G401.6 (cell line): ENCODE data around the gene GJB1.

ENCODE experiments used
- FAIRE-seq: peaks from 2 replicates; lab custom pipeline; 2012; peaks lifted over from hg19 to GRCh38; lab: Jason Lieb, UNC

Gene GJB1

DNA sequence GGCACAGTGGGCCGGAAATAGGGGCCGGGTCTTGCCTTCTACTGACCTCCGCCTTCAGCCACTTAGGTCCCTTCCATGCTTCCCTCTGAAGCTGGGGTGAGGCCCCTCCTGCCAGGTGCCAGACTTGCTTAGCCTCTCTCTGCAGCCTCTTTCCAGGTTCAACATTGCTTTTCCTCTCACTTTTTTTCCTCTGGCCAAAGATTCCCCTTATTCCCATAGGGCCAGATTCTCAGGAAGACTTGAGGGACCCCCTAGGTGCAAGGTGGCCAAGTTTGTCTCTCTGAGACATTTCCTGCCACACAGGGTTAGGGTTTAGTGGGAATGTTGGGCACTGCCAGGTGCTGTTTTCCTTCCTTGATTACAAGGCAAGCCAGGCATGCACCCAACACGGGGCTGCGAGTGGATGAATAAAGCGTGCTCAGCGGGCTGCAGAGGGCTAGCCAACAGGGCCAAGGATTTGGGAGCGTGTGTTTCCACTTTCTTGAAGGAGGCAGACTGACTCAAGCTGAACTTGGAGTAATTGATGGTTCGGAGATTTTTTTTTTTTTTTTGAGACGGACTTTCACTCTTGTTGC is 7.6 kb upstream of the GJB1 start:
- no peak for FAIRE-seq

DNA sequence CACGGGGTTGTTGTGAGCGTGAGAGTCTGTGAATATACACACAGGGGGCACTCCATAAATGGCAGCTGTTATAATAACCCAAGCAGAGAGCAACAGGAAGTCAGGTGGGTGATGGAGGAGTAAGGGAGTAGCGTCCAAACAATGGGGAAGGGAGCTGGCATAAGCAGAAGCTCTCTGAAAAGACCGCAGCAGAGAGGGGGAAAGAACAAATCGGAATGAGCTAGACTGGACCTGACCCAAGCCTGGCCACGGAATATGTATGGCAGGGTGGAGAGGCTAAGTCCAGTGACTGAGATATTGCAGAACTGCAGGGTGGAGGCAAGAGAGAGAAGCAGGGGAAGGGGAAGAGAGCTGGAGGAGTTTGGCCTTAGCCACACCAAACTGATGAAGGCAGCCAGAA is 6.5 kb upstream of the GJB1 start:
- no peak for FAIRE-seq

DNA sequence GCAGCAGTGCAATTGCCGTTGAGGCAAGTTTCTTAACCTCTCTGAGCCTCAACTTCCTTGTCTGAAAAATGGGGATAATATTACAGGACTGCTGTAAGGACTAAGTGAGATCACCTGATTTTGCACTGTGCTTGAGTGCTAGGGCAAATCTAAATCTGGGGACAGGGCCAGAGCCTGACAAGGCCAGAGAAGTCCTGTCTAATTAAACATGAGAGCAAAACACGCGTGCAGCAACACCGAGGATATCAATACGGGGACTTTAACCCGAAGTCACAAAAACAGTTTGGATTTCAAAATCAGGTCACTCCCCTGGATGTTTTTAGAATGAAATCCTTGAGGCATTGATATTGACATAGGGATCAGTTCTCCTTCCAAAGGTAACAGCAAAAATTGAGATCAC is 5.7 kb upstream of the GJB1 start:
- FAIRE-seq, result no peak

DNA sequence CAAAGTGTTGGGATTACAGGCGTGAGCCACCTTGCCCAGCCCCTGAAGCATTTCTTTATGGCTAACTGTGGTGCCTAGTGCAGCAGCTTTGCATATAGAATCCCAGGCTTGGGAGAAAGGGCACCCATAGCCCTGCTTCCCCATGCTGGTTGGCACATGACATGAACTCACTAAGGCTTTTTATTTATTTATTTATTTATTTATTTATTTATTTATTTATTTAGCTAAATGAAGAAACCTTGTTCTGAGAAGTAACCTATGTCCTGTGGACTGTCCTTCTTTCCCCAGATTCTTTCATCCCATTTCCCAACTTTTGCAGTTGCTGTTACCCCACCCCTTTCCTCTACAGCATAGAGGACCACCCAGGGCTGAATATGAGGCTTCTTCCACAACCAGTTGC is 1.9 kb upstream of the GJB1 start:
- no peak for FAIRE-seq

DNA sequence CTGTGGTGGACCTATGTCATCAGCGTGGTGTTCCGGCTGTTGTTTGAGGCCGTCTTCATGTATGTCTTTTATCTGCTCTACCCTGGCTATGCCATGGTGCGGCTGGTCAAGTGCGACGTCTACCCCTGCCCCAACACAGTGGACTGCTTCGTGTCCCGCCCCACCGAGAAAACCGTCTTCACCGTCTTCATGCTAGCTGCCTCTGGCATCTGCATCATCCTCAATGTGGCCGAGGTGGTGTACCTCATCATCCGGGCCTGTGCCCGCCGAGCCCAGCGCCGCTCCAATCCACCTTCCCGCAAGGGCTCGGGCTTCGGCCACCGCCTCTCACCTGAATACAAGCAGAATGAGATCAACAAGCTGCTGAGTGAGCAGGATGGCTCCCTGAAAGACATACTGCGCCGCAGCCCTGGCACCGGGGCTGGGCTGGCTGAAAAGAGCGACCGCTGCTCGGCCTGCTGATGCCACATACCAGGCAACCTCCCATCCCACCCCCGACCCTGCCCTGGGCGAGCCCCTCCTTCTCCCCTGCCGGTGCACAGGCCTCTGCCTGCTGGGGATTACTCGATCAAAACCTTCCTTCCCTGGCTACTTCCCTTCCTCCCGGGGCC is 1.2 kb downstream of the GJB1 start:
- FAIRE-seq, result no peak

DNA sequence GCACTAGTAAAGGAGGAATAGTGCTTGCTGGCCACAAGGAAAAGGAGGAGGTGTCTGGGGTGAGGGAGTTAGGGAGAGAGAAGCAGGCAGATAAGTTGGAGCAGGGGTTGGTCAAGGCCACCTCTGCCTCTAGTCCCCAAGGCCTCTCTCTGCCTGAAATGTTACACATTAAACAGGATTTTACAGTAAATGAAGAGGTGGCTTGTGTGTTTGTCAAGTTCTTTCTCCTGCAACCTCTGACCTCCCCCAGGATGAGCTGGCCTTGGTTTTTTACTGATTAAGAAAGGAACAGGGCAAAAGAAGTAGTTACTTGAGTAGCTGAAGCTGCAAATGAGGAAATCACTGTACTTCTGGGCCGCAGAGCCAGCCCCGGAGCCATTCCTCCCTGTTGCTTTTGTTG is 2.0 kb downstream of the GJB1 start:
- no peak for FAIRE-seq

DNA sequence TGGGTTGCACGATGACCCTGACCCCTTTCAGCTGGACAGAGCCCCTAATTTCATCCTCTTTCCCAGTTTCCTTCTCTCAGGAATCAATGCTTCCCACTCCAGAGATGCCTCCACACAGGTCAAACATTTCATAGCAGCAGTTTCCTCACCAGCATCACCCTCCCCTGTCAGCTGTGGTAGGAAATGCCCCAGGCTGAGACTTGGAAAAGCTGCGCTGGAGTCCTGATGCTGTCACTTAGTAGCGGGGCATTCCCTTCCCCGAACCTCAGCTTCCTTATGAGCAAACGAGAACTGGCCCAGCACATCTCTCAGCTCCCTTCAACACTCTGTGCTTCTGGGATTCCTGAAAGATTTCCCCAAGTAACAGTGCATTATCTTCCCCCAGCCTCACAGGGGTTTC is 2.7 kb downstream of the GJB1 start:
- FAIRE-seq, result no peak

DNA sequence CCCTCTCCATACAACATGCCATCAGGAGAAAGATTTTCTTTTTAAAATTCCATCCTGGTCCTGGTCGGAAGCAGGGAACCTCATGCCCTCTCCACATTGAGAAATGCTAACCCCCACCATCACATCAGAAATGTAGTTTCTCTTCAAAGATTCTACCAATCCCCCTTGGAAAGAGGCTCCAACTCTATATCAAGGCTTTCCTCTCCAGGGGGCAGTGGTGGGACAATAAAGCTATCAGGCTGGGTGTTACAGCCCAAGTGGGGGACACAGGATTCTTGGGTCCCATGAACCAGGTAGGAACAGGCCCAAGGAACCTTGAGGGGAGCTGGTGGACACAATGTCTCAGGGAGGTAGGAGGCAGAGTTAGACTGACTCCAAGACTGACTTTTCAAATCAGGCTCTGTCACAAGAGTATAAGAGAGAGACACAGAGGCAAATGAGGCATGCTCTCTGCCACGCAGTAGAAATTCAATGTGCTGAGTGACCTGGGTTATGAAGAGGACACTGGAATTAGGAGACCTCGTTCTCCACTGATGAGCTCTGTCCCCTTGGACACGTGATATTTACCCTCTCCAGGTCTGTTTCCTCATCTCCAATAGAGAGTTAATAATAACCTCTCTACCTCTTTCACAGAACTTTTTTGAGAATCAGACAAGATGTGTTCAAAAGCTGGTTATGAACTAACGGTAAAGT is 4.5 kb downstream of the GJB1 start:
- no peak for FAIRE-seq

DNA sequence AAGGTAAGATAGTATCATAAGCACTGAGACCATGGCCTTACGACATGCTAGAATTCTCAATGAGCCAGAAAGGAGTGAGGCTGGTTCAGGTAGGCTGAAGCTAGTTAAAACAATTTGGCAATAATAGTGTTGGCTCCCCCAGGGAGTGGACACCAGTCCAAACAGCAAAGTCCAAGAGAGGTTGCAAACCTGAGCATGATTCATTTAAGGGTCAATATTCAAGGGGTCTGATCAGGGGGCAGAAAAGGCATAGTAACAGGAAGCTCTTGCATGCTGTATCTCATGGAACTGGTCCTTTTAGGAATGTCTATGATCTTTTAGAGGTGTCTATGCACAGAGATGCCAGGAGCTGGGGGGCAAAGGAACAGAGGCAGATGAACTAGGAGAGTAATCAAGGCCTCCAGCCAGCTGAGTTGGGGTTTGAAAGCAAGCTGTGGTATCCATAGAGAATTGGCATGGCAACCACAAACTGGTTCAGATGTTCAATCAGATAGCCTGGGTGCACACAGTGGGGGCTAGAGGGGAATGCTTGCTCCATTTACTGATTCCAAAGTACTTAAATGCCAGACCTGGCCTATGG is 5.1 kb downstream of the GJB1 start:
- FAIRE-seq, result no peak

DNA sequence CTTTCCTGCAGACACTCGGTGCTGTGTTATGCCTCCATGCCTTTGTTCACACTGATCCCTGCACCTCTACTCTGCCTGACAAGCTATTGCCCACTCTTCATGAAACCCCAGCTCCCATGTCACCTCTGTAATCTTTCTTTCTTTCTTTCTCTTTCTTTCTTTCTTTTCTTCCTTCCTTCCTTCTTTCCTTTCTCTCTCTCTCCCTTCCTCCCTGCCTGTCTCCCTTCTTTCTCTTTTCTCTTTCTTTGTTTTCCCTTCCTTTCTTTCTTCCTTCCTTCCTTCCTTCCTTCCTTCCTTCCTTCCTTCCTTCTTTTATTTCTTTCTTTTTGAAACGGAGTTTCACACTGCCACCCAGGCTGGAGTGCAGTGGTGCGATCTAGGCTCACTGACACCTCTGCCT is 12.5 kb downstream of the GJB1 start:
- no peak for FAIRE-seq

DNA sequence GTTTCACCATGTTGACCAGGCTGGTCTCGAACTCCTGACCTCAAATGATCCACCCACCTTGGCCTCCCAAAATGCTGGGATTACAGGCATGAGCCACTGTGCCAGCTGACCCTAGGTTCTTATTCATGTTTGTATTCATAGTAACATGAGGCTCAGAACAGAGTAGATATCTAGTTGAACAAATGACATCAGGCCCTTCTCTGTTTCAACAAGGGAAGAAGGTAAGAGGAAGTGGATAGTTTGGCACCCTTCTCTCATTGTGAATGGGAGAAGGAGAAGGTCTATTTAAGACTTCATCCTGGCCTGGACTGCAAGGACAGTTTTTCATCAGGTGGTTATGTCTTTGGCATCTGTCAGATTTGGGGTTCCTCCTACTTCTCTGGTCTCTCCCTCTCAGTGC is 13.8 kb downstream of the GJB1 start:
- no peak for FAIRE-seq

DNA sequence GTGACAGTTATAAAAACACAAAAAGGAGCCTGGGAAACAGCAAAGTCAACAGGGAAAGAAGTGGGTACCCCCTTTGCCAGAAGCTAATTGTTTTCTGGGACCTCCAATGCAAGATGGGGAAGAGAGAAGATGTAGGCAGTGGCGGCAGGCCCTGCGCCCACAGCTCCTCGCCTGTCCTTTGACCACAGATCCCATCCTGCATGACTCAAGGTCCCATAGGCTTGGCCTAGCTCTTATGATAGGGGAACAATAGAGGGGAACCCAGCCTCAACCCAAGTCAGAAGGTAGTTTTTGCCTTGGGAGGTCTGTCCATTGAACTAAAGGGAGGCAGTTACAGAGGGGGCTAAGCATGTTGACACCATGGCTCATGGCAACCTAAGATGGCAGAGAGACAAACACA is 16.8 kb downstream of the GJB1 start:
- FAIRE-seq, result no peak

DNA sequence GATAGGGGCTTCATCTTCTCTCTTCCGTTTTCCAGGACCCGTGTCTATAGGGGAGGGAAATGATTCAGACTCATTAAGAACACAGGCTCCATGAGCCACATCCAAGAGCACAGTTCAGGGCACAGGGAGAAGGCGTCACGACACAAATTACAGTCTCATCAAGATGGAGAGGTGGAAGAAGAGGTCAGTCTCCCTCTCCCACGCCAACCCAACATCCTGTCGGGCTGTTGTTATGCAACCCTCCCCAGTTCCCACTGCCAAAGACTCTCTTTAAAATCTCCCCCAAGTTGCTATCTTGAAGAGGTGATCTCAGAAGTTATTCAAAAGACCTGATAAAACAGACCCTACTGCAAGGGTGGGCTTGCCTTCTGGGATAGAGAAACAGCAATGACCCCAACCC is 18.3 kb downstream of the GJB1 start:
- FAIRE-seq, result no peak

DNA sequence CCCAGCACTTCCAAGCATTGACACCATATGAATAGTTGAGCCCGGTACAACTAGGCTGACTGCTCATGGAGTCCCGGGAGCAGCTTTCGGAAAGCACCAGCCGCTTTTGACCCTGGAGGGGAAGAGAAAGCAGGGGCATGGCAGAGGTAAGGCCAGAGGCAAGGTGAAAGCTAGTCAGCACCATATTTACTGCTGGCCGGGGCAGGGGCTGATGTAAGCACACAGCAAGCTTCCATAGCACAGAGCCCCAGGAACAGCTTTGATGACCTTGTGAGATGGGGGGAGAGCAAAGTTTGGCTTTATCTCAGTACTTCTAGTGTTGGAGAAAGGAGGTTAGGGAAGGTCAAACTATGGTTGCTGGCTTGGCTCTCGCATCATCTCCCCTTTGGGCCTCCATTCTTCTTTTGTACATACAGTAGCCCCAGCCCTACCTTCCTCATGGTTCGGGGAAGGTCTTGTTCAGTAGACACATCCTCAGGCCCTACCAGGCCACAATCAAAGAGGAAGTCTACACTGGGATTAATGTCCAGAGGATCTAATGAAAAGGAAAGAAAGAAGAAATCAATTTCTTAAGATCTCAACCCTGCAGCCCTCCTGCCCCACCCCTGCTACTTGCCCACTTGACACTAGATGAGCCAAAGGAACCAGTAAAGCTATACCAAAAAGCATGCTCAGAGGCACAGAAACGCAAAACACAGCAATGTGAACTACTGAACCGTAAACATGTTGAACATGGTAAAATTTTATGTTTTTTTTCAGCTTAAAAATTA is 21.5 kb downstream of the GJB1 start:
- FAIRE-seq, result no peak

DNA sequence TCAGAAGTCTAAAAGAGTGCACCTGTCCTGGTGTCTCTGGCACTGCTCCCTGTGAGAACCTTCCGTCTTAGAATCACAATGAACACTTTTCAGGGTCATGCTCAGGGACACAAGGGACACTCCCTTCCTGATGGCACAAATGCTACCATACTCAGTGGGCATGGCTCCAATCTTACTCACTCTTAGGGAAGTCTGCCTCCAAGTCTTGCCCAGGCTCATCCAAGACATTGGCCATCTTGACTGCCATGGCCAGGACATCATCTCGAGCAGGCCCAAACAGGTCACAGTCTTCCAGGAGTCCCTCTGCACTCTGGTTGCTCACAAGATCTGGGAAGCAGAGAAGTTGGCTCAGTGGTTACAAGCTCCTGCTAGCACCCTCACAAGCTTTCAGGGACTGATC is 22.1 kb downstream of the GJB1 start:
- no peak for FAIRE-seq

DNA sequence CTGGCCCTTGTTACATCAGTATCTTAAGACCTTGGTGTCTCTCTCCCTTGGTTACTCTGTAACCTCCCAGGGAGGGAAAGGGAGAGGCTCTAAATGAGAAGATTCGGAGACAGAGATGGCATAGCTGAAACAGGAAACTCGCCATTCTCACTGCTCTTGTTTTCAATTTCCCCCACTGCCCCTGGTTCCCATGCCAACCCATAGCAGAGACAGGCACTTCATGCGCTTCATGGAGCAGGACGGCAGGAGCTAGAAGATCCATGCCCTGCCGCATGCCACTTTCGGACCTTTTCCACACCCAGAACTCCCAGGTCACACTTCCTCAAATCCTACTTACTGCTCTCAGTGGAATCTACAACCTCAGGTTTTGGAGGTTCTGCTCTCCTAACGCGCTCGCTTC is 27.8 kb downstream of the GJB1 start:
- FAIRE-seq, result no peak

DNA sequence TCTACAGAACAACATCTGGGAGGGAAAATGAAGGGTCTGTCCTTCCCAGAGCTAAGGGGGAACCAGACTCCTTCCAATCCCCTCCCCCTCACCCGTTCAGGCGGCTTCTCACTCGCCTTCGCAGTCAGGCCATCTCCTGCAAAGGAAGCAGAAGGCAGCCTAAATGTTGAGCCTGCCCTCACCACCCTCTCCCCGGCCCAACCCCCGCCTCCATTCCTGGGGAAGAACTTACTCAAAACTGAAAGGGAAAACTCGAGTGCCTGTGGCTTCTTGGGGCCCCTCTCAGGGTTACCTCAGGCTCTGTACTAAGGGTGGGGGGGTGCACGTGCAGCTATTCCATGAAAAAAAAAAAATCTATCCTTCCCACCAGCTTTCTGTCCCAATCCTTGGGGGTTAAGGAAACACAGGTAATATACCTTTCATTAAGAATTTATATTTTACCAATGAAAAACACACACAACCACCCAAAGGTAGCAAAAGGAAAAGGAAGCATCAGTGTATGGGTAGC is 28.5 kb downstream of the GJB1 start:
- no peak for FAIRE-seq

DNA sequence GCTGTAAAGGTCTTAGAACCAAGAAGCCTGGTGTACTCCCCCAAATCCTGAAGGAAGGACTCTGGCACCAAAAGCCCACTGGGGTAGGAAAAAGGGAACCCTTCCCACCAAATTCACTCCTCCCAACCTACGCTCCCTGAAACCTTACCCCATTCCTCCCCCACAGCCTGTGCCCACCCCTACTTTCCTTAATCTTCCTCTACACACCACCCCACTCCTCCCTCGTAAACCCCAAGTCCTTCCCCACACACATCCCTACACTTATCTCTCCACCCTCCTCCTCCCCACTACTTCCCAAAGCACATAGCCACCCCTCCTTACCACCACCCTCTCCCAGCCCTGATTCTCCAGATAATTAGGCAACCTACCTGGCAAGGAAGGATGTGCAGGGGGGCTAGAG is 29.2 kb downstream of the GJB1 start:
- no peak for FAIRE-seq

DNA sequence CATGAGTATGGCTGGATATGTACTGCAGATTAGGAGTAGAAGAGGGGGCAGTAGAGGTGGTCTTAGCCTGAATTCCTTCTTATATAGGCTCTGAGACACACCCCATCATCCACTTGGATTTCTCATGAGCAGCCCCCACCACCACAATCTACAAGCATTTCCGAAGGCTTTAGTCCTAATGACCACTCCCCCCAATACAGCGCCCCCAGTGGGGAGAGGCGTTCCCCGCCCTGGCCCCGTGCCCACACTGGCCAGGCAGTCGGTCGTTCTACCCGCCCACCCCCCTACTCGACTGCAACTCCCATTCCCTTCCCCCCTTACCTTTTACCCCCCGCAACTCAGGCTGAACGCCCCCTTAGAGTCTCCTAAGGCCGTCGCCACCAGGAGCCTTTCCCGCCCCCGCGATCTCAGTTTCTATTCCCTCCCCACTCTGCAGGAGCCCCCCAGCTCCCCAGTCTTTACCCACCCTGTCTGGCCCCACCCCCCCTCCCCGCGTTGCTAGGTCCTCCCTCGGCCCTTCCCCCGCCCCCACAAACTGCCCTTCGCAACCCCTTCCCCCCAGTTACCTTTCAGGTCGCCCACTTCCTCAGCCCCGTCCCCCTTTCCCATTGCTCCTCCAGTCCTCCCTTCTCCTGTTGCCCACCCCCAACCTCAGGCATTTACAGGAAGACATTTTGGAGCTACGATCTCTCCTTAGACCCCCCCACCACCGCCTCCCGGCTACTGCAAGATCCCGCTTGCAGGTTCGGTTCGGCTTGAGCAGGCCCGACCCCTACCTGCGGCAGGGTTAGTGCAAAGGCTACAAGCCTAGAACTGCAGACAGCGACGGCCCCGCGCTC is 30.4 kb downstream of the GJB1 start:
- FAIRE-seq, result no peak

DNA sequence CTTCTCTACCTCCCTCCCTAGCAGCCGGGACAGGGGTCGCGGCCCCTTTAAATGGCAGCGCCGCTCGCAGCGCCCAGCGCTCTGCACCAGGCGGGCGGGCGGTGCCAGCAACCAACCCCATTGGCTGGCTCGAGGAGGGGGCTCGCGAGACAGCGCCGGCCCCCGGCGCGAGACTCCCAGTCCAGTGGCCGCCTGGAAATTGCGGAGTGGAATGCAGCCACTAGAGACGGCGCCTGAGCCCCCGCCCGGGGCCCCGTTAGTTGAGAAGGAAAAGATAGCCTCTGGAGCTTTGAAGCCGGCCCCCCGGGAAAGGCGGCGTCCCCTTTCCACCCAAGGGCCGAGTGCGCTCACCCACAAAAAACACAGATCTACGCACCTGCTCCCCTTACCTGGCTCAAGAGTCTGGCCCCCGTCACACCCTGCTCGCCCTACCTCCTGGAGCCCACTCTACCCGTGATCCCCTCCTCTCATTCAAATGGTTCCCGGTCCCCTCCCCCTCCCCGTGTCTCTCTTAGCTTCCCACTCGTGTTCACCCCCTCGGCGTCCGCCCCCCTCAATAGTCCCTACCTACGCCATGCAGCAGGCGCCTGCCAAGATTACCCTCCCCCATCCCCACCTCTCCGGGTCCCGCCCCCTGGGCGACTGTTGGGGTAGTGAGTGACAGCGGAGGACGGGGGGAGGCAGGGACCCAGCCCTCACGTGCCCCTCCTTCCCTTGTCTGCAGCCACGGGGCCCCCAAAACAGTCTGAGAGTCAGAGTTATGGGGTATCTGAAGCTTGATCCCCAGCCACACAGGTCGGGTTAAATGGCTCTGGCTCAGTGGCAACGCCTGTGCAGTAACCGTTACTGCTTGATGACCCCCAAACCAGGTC is 31.3 kb downstream of the GJB1 start, which contains the start of gene ZMYM3:
ZMYM3 (minus strand) TSS at position 49 of the 872 bp plus-strand sequence. CDS start 885 bp downstream, outside the sequence.
- FAIRE-seq, result peak; percentile 91

DNA sequence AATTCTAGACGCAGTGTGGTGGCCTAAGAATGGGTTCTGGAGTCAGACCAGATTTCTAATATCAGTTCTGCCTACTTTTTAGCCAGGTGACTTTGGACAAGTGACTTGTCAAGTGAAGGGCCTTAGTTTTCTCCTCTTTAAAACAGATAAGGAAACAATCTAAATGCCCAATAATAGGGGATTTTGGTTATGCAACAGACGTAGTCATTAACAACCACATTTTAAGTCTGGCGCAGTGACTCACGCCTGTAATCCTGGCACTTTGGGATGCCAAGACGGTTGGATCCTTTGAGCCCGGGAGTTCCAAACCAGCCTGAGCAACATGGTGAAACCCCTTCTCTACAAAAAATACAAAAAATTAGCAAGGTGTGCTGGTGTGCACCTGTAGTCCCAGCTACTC is 33.0 kb downstream of the GJB1 start:
- FAIRE-seq, result no peak
